ENCODE measurements around the gene CEP95.
"Not testable (repeated sequence)": the region's sequence is repeated elsewhere in the genome, so short reads cannot be mapped to it uniquely, and the experiment has no call there.

Gene CEP95

GRCh38 chr17:64506576-64507412 lies at the start of gene CEP95:
Gene CEP95 (plus strand): TSS chr17:64506977. CDS start chr17:64507098, 121 bp downstream.
- DNase-seq (ENCODE audit: low read depth, low spot score) = peak; percentile 99

GRCh38 chr17:64457156-64457555 lies 49.6 kb upstream of the CEP95 start:
- peak; percentile 80 for DNase-seq (ENCODE audit: low read depth, low spot score)

GRCh38 chr17:64458756-64459155 lies 48.0 kb upstream of the CEP95 start:
- no peak for DNase-seq (ENCODE audit: low read depth, low spot score)

- DNase-seq (ENCODE audit: low read depth, low spot score) = peak; percentile 77
These were observed 47.5 kb upstream of the CEP95 start for GRCh38 chr17:64459284-64459747.

GRCh38 chr17:64459818-64460217 lies 47.0 kb upstream of the CEP95 start:
- not testable (repeated sequence) for DNase-seq (ENCODE audit: low read depth, low spot score)

- peak; percentile 34 for DNase-seq (ENCODE audit: low read depth, low spot score)
These were observed 45.8 kb upstream of the CEP95 start for GRCh38 chr17:64460955-64461354.

- DNase-seq (ENCODE audit: low read depth, low spot score) = no peak
These were observed 45.0 kb upstream of the CEP95 start for GRCh38 chr17:64461788-64462187.

- DNase-seq (ENCODE audit: low read depth, low spot score) = no peak
These were observed 40.6 kb upstream of the CEP95 start for GRCh38 chr17:64466019-64466735.

- not testable (repeated sequence) for DNase-seq (ENCODE audit: low read depth, low spot score)
These were observed 39.9 kb upstream of the CEP95 start for GRCh38 chr17:64466834-64467233.

- peak; percentile 56 for DNase-seq (ENCODE audit: low read depth, low spot score)
These were observed 36.2 kb upstream of the CEP95 start for GRCh38 chr17:64470625-64471024.

GRCh38 chr17:64471440-64471839 lies 35.3 kb upstream of the CEP95 start:
- DNase-seq (ENCODE audit: low read depth, low spot score) = no peak

GRCh38 chr17:64472564-64472963 lies 34.2 kb upstream of the CEP95 start:
- no peak for DNase-seq (ENCODE audit: low read depth, low spot score)

GRCh38 chr17:64477849-64478248 lies 28.9 kb upstream of the CEP95 start:
- DNase-seq (ENCODE audit: low read depth, low spot score) = no peak

- peak; percentile 2 for DNase-seq (ENCODE audit: low read depth, low spot score)
These were observed 25.8 kb upstream of the CEP95 start for GRCh38 chr17:64480951-64481350.

GRCh38 chr17:64484380-64484779 lies 22.4 kb upstream of the CEP95 start:
- DNase-seq (ENCODE audit: low read depth, low spot score) = no peak

GRCh38 chr17:64488301-64488700 lies 18.5 kb upstream of the CEP95 start:
- no peak for DNase-seq (ENCODE audit: low read depth, low spot score)

- DNase-seq (ENCODE audit: low read depth, low spot score) = peak; percentile 54
These were observed 15.5 kb upstream of the CEP95 start for GRCh38 chr17:64491034-64491860.

GRCh38 chr17:64491994-64492393 lies 14.8 kb upstream of the CEP95 start:
- no peak for DNase-seq (ENCODE audit: low read depth, low spot score)

- no peak for DNase-seq (ENCODE audit: low read depth, low spot score)
These were observed 14.2 kb upstream of the CEP95 start for GRCh38 chr17:64492481-64493109.

- no peak for DNase-seq (ENCODE audit: low read depth, low spot score)
These were observed 12.7 kb upstream of the CEP95 start for GRCh38 chr17:64494121-64494520.

- DNase-seq (ENCODE audit: low read depth, low spot score) = not testable (repeated sequence)
These were observed 11.5 kb upstream of the CEP95 start for GRCh38 chr17:64495300-64495699.

Data from astrocyte of the hippocampus (primary cell).